ENCODE data around the gene NF2.
"Not testable (repeated sequence)": the region's sequence is repeated elsewhere in the genome, so short reads cannot be mapped to it uniquely, and the experiment has no call there.

NF2 gene

DNA sequence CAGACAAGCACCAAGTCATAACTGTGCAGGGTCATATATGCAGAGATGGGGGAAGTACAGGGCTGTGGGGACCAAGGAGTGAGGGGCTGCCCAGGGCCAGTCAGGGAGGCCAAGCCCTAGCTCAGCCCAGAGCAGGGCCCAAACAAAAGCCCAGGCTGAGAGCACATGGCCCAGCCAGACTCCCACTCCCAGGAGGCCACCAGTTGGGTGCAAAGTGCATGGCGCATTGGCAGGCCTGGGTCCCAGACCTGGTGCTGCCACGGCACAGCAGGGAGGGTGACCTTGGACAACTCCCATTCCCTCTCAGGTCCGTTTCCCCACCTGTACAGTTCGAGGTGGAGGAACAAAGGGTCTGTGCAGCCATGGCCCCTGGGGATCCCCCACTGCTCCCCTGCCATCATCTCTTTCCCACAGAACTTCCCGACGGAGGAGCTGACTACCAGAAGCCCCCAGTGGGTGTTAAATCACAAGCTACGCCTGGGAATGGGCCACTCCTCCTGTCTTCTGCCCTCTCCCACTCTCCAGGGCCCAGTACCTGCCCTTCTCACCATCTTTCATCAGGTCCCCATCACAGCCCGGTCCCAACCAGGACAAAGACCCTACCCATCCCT is 23.1 kb upstream of the NF2 start:
- Histone ChIP-seq H3K79me2 (ENCODE audit: low read length) (peaks cover 23% of the 10 kb centered on the region), H3K36me3 (replicated peaks; ENCODE audit: low read depth, low read length) (peaks cover 12% of the 10 kb centered on the region), H3K4me3 (ENCODE audit: low read length) (peak overlapping the region; percentile 91), H3K9ac (ENCODE audit: low read length) (peak overlapping the region; percentile 92), H4K20me1 (ENCODE audit: insufficient read depth, low read length) (no peaks in the 10 kb centered on the region), H2AFZ (ENCODE audit: low read depth, low read length) (peak overlapping the region; percentile 67), H3K4me2 (ENCODE audit: low read length) (peak overlapping the region; percentile 100), H3K9me3 (ENCODE audit: insufficient read depth, low read length) (no peaks in the 10 kb centered on the region), H3K4me1 (ENCODE audit: low read length) (peaks cover 11% of the 10 kb centered on the region), H3K27me3 (ENCODE audit: low read depth, low read length) (no peaks in the 10 kb centered on the region), H3K27ac (ENCODE audit: low read length) (peak overlapping the region; percentile 46)
- TF ChIP-seq, protein P1, sequence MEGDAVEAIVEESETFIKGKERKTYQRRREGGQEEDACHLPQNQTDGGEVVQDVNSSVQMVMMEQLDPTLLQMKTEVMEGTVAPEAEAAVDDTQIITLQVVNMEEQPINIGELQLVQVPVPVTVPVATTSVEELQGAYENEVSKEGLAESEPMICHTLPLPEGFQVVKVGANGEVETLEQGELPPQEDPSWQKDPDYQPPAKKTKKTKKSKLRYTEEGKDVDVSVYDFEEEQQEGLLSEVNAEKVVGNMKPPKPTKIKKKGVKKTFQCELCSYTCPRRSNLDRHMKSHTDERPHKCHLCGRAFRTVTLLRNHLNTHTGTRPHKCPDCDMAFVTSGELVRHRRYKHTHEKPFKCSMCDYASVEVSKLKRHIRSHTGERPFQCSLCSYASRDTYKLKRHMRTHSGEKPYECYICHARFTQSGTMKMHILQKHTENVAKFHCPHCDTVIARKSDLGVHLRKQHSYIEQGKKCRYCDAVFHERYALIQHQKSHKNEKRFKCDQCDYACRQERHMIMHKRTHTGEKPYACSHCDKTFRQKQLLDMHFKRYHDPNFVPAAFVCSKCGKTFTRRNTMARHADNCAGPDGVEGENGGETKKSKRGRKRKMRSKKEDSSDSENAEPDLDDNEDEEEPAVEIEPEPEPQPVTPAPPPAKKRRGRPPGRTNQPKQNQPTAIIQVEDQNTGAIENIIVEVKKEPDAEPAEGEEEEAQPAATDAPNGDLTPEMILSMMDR (IDR thresholded peaks at IDR 0.05; ENCODE audit: low read depth, low read length), result no peak
- no peak for TF ChIP-seq EZH2phosphoT487 (IDR thresholded peaks at IDR 0.05; ENCODE audit: low read depth)

- Histone ChIP-seq H4K20me1 (ENCODE audit: insufficient read depth, low read length) (no peaks in the 10 kb centered on the region), H3K9ac (ENCODE audit: low read length) (no peak overlapping the region), H3K4me1 (ENCODE audit: low read length) (peaks cover 11% of the 10 kb centered on the region), H3K79me2 (ENCODE audit: low read length) (peaks cover 23% of the 10 kb centered on the region), H3K4me3 (ENCODE audit: low read length) (peak overlapping the region; percentile 91), H2AFZ (ENCODE audit: low read depth, low read length) (no peak overlapping the region), H3K4me2 (ENCODE audit: low read length) (peak overlapping the region; percentile 52), H3K27ac (ENCODE audit: low read length) (no peak overlapping the region), H3K9me3 (ENCODE audit: insufficient read depth, low read length) (no peaks in the 10 kb centered on the region), H3K36me3 (replicated peaks; ENCODE audit: low read depth, low read length) (peaks cover 12% of the 10 kb centered on the region), H3K27me3 (ENCODE audit: low read depth, low read length) (no peaks in the 10 kb centered on the region)
- no peak for TF ChIP-seq EZH2phosphoT487 (IDR thresholded peaks at IDR 0.05; ENCODE audit: low read depth)
- TF ChIP-seq, protein P1 (IDR thresholded peaks at IDR 0.05; ENCODE audit: low read depth, low read length), result no peak
These were observed 21.6 kb upstream of the NF2 start for GRCh38 chr22:29581799-29582198.

DNA sequence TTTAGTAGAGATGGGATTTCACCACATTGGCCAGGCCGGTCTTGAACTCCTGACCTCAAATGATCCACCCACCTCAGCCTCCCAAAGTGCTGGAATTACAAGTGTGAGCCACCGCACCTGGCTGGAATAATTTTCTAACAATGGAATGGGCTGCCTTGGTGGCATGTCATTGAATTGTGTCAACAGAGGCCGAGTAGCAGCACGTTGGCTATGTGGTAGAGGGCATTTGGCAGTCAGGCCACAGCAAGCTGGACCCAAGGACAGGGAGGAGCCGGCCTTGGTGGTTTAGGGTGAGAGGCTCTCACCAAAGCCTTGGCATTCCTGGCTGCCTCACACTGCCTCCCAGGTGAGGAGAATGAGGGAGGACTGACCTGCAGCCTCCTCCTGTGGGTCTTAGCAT is 18.5 kb upstream of the NF2 start:
- Histone ChIP-seq H3K9me3 (ENCODE audit: insufficient read depth, low read length) (no peaks in the 10 kb centered on the region), H3K4me1 (ENCODE audit: low read length) (peaks cover 6% of the 10 kb centered on the region), H3K36me3 (replicated peaks; ENCODE audit: low read depth, low read length) (no peaks in the 10 kb centered on the region), H3K4me2 (ENCODE audit: low read length) (no peak overlapping the region), H3K4me3 (ENCODE audit: low read length) (no peak overlapping the region), H4K20me1 (ENCODE audit: insufficient read depth, low read length) (no peaks in the 10 kb centered on the region), H3K9ac (ENCODE audit: low read length) (no peak overlapping the region), H3K27ac (ENCODE audit: low read length) (no peak overlapping the region), H3K27me3 (ENCODE audit: low read depth, low read length) (no peaks in the 10 kb centered on the region), H2AFZ (ENCODE audit: low read depth, low read length) (no peak overlapping the region), H3K79me2 (ENCODE audit: low read length) (peaks cover 10% of the 10 kb centered on the region)
- no peak for TF ChIP-seq EZH2phosphoT487 (IDR thresholded peaks at IDR 0.05; ENCODE audit: low read depth)
- TF ChIP-seq, protein P1 (IDR thresholded peaks at IDR 0.05; ENCODE audit: low read depth, low read length), result no peak

GRCh38 chr22:29586193-29586705 is 17.2 kb upstream of the NF2 start:
- H3K4me1 ChIP-seq (ENCODE audit: low read length); H3K36me3 ChIP-seq (replicated peaks; ENCODE audit: low read depth, low read length); H3K9ac ChIP-seq (ENCODE audit: low read length); H3K9me3 ChIP-seq (ENCODE audit: insufficient read depth, low read length); H3K27ac ChIP-seq (ENCODE audit: low read length); H2AFZ ChIP-seq (ENCODE audit: low read depth, low read length); H3K27me3 ChIP-seq (ENCODE audit: low read depth, low read length); H4K20me1 ChIP-seq (ENCODE audit: insufficient read depth, low read length); H3K79me2 ChIP-seq (ENCODE audit: low read length); H3K4me3 ChIP-seq (ENCODE audit: low read length); H3K4me2 ChIP-seq (ENCODE audit: low read length): not testable (repeated sequence)

All from OCI-LY3 (cell line).